Stimulated activated CD4-positive, alpha-beta T cell treated with anti-CD3 and anti-CD28 coated beads, Interleukin-1b, Interleukin-23, amount 100 ng/mL, for 4 hours (primary cell): ENCODE data around the gene SLAMF7.
"Not testable (repeated sequence)": the region's sequence is repeated elsewhere in the genome, so short reads cannot be mapped to it uniquely, and the experiment has no call there.

Experiments used
- DNase-seq, 2 donors: peaks; one replicate each; pipeline ENCODE4 v3.0.0-alpha.2; 2020; ENCODE audit warnings: low read depth in 2 of 2

Gene SLAMF7

DNA sequence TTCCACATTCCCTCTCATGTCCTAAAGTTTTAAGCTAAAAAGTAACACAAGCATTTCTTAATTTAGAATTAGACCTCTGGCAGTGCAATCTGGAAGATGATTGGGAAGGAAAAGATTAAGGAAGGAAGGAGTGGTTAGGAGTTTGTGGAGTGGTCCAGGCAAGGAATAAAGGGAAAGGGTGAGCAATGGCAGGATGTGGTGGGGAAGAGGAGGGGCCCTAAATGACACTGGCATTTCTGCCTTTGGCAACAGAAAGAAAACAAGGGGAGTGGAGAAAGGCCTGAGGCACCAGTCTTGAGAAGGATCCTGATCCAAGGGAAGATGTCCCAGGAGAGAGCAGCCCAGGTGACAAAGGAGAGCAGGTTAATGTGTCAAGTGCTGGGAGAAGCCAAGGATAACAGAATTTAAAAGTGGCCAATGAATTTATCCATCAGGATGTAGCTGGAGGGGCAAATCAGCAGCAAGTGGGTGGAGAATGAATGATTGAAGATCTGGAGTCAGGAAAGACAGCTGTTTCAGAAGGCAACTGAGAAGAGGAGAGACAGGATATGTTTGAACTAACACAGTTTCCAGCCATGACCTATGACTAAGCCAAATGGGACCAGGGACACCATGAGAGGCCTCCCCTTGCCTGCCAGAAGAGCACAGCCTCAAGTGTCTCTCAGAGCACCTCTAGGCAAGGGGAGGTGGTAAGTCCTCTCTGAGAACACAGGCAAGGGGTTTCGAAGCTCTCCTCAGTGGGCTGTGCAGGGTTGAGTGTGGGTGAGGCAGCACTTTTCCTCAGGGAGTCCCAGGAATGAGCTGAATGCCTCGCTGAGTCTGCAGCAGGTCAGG is 36.1 kb downstream of the SLAMF7 start:
- no peak for DNase-seq

DNA sequence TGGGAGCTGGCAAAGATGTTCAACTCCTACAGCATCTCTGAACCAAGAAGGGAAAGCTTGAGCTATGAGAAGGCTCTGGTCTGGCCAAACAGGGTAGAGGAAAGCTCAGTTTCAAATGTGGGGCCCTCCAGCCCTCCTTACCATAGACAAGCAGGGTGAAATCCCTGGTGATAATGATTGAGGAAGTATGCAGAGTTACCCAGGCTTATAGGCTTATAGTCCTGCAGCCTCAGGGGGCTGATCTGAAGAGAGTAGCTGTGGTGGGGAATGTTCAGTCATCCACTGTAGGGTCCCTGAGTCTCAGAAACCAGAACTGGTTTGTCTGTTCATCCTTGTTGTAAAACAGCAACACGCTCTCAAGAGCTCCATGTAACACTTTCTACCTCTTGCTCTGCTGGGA is 37.1 kb downstream of the SLAMF7 start:
- DNase-seq = no peak

DNA sequence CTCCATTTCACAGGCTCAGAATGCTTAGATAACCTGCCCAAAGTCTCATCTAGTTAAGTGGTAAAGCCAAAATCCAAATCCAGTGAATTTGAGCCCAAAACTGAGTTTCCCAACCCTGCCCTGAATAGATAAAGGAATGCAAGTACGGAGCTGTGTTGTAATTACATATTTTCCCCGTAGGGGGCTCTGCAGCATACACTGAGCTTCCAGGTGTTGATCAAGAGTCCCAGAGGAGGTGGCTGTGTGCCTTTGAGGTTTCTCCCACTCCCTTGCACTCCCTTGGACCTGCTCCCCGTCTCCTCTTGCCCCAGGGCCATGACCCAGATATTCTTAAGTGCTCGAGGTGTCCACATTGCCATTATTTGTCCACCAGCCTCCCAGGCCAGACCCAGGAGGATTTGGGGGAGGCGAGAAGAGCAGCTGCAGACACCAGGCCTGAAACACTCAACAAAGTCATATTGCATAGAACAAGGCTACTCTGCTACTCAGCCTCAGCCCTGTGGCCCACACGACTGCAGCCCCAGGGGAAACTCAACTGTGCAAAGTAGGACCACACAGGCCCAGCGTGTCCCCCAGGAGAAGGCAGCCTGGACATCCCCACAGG is 38.5 kb downstream of the SLAMF7 start:
- peak in 1 of 2 donors; percentile 32 for DNase-seq

DNA sequence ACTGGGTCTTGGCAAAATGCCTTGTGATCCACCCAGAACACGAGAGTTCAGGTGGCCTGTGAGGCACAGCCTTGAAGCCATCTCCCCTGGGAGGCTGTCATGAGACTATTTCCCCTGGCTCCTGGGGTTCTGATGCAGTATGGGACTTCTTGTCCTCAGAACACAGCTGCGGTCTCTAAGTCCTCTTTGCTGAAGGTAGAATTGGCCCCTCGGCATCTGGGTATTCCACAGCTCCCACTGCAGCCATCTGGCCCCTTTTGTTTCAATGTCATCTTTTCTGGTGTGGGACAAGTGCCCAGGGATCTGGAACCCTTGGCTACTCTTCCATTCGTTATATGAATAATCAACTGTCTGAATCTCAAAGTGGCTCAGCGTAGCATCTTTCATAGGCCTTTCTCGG is 39.9 kb downstream of the SLAMF7 start:
- DNase-seq = no peak

DNA sequence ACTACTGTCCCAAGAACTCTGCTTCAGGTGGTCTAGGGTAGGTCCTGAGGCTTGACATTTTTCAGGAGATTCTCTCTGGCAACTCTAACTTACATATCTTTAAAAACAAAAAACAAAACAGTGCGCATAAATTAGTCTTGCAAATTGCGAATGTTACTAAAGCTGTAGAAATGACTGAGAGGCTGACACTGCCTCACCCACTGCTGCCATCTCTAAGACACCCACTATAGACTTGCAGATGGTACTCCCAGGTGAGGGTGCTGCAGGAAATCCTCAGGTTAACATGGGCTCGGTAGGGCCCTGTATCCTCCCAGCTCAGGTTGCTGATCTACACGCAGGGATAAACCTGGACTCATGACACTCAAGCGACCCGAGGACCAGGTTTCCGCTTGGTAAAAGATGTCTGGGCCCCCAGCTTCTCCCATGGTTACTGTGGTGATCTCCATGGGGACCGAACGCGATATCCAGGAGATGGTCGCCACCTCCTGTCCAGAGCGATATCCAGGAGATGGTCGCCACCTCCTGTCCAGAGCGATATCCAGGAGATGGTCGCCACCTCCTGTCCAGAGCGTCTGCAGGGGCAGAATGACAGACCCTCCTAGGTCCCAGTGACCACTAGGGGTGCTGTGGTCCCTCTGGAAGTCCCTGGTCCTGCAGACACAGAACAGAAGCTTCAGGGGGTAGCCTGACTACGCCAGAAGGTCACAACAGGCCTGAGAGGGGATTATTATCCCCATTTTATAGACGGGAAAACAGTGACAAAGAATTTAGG is 40.8 kb downstream of the SLAMF7 start:
- peak in 1 of 2 donors; percentile 22 for DNase-seq

DNA sequence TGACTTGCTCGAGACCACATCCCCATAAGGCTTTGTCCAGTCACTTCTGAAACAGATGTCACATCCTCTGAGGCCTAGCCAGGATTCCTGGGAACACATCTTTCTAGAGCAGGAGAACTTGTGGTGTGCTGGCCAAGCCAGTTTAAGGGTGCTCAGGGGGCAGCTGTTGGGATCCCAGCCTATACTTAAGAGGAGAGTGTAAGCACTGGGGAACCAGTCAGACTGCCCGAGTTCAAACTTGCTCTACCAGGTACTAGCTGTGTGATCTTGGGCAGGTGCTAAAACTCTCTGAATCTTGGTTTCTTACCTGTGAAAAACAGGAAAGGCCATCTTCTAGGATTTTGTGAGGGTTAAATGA is 41.3 kb downstream of the SLAMF7 start:
- no peak for DNase-seq

DNA sequence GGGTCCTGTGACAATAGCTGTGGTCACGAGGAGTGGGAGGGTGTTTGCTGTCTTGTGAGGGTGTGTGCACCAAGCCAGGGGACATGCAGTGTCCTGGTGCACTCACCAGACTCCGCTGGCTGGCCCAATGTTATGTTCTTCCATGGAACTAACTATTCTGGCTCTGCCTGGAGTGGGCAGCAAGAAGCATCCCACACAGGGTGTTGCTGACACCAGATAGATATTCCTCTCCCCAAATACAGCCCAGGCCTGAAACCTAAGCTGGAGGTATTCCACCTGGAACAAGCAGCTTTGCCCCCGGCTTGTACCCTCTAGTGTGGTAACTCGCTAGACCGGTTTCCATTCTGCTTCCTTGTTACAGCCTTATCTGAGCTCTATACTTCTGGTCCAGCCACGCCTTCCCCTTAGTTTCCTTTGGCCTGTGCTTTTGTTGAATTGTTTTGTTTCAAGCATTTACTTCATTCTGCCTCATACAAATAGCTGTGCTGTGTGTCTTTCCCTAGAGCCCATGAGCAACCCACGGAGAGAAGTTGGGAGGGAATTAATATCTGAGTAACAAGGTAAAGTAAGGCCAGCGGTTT is 42.2 kb downstream of the SLAMF7 start:
- no peak for DNase-seq

DNA sequence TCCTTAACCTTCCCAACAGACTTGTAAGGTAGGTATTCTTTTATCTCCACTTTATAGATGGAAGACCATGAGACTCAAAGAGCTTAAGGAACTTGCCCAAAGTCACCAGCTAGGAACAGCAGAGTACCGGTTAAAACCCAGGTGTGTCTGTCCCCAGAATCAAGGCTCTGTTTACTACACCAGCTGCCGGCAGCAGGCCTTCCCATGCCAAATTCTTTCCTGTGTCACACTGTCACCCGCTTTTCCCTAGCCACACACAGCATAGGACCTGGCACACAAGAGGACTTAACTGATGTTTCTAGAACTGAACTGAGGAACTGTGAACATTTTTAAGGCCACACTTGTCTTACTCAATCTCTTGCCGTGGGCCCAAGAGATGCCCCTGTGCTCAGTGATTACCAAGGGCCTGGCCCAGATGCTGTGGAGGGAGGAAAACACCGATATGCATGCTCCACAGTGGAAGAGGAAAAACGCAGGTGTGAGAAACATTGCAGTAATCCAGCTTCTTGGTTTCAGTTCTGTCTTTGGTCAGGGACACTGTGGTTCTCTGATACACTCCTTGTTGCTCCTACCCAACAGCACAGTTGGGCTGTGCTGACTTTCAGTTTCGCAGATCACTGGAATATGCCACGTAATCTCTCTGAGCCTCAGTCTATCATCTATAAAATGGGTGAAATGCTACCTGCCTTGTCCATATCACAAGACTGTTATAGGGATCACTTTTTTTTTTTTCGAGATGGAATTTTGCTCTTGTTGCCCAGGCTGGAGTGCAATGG is 43.1 kb downstream of the SLAMF7 start:
- no peak for DNase-seq

DNA sequence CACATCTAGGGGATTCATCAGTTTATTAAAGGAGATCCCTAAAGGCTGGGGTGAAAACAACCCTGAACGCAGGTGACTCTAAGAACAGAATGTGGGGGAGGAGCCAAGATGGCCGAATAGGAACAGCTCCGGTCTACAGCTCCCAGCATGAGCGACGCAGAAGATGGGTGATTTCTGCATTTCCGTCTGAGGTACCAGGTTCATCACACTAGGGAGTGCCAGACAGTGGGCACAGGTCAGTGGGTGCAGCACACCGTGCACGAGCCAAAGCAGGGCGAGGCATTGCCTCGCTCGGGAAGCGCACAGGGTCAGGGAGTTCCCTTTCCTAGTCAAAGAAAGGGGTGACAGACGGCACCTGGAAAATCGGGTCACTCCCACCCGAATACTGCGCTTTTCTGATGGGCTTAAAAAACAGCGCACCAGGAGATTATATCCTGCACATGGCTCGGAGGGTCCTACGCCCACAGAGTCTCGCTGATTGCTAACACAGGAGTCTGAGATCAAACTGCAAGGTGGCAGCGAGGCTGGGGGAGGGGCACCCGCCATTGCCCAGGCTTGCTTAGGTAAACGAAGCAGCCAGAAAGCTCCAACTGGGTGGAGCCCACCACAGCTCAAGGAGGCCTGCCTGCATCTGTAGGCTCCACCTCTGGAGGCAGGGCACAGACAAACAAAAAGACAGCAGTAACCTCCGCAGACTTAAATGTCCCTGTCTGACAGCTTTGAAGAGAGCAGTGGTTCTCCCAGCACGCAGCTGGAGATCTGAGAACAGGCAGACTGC is 44.1 kb downstream of the SLAMF7 start:
- not testable (repeated sequence) for DNase-seq

DNA sequence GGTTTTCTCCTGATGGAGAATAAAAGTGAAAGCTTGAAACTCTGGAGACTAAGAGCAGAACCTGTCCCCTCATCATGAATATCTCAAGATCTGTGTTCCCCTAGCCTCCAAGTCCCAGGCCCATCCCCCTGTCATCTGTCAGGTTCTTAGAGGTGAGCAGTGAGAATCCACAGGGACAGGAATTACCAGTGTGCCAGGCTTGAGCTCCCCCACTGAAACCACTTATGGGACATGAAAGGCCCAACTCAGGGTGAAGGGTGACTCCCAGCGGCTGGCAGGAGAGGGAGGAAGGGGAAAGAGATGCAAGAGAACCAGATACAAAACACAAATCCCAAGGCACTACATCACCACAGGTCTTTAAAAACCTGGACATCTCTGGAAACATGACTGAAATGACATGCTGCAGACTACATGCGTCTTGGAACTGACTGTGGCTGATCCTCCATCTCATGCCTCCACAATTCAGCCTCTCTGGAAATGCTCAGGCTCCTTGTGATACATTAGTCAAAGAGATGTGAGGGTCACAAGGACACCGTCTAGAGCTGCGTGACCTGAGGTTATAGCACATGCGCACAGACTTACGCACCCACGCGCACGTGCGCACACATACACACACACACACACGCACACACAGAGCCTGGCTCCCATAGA is 50.1 kb downstream of the SLAMF7 start:
- DNase-seq = no peak

DNA sequence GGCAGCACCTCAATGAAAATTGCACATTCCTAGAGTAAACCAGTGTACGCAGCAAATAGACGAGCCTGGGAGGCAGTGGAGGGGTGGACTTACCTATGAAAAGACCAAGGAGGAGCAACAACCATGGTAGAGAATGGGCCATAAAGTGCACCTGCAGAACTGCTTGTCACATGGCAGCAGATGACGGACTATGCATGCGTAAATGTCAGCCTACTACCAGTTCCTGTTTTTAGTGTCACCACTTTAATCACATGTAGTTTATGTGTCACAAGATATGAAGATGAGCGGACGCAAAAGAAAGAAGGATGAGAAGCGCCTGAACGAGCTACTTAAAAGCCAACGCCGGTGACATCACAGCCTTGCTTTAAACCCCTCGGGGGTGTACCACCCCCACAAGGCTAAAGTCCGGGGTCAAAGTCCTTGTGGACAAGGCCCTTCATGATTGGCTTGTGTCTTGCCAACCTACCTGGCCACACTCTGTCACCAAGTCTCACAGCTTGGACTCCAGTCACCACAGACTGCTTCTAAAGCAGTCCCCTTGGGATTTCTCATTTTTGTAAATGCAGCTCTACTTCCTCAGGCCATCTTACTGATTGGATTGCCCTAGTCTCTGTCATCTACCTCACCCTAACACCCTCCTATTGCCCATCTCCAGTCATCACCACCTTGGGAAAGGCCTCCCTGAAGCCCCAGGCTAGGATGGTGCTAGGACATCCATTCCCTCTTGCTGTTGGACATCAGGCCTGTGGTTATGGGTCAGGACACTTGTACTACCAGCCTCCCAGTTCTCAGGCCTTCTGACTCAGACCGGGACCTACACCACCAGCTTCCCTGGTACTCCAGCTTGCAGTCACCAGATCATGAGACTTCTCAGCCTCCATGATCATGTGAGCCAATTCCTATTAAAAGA is 50.9 kb downstream of the SLAMF7 start:
- DNase-seq = no peak

DNA sequence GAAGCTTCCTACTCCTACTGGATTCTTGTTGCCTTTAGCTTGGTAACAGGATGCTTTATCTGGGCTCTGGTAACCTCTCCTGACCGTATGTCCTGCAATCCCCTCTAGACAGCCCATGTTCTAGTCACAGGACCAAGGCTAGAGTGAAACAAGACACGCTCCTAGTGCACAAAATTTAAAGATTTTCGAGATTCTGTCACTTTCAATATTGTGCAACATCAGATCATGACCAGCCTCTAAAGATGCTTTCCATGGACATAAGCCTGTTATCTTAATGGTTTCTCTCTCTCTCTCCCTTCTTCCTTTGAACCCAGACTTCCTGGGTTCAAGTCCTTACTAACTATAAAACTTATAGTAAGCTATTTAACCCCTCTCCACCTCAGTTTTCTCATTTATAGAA is 55.3 kb downstream of the SLAMF7 start:
- DNase-seq = no peak

DNA sequence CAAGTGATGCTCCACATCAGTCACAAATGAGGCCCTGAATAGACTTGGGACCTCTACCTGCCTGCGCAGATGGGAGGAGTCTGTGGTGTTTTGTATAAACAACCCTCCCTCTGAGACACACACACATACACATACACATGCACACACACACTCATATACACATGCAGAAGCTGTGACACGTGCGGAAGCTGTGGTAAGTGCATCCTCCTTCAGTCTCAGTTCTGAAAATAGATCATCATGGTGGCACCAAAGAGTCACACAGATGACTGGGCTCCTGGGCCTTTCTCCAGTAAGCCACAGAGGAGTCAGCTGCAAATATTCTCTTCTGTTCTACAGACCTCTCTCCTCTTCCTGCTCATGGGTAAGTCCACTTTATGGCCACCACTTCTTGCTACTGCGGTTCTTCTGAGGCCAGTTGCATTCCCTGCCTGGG is 56.9 kb downstream of the SLAMF7 start, which contains the start of gene LY9:
TSS of gene LY9 (plus strand) at position 224 of the 433 bp plus-strand sequence. CDS start at position 238, 14 bp downstream.
- peak; percentile 45 to 60 for DNase-seq

DNA sequence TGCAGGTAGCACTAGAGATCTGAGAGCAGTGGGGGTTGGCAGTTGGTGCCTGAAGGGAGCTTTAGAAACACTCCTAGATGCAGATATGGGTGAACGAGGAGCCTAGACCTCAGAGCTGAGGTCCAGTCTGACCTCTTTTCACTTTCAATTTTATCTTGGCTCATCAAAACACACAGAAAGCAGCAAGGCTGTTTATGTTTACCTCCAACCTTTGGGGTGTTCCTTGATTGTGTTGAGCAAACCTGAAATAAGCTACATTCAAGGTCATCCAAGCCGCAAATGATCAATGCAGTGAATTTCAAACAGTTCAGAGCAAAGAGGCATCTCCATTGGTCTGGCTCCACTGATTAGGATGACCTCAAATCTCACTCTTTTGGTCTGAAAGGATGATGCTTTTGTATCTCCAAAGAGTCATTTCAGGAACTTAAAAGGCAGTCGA is 58.2 kb downstream of the SLAMF7 start:
- DNase-seq = no peak

DNA sequence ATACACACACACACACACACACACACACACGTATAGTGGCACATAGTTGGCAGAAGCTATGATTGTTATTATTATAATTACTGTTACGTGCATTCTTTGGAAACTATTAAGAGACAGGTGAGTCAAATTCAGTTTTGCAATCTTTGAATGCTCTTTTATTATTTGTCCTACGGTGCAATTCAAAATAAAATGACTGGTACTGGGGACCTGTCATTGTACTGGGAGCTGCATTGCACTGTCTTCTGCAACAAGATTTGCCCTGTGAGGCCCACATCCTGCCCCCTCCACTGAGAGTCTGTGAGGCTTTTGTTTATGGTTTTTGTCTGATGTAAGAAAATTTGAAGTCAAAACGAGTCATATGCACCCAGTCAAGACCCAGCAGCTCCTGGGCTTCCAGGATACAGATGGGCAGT is 58.8 kb downstream of the SLAMF7 start:
- DNase-seq = peak; percentile 29 to 31

DNA sequence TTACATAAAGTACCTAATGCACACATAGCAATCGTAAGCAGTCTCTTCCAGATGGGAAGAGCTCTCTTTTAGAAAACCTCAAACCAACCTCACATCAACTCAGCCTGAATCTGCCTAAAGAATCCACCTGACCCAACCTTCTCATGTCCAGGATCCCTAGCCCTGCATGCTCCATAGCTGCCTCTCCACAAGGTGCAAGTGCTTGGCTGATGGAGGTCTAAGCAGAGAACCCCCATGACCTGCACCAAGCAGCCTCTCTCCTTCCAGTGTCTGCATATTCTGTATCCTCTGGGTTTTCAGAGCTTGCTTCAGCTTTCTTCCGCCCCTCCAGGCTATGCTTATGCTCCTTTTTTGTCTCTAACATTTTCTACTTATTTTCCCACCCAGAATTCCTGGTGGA is 59.4 kb downstream of the SLAMF7 start:
- no peak for DNase-seq

DNA sequence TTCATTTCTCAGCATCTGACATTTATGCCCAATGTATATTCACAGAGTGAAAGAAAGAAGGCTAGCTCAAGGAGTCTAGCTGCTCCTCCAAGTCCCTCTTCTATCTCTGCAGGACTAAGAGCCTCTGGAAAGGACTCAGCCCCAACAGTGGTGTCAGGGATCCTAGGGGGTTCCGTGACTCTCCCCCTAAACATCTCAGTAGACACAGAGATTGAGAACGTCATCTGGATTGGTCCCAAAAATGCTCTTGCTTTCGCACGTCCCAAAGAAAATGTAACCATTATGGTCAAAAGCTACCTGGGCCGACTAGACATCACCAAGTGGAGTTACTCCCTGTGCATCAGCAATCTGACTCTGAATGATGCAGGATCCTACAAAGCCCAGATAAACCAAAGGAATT is 60.6 kb downstream of the SLAMF7 start:
- DNase-seq = no peak

DNA sequence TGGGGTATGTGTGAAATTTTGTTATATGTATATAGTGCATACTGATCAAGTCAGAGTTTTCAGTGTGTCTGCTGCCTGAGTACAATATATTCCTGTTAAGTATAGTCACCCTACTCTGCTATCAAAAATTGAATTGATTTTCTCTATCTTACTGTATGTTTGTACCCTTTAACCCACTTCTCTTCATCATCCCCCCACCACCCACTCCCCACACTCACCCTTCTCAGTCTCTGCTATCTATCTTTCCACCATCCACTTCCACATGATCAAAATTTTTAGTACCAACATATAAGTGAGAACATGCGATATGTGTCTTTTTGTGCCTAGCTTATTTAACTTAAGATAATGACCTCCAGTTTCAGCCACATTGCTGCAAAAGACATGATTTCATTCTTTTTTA is 61.1 kb downstream of the SLAMF7 start:
- DNase-seq = no peak
